Cerebellar cortex (tissue), 1 donor: Measurements from ENCODE around the gene TMC1.

ENCODE experiments used
- DNase-seq: peaks from one replicate; pipeline ENCODE4 v3.0.0-alpha.2; 2015; ENCODE audit warnings: low spot score

The TMC1 gene

GRCh38 chr9:72872718-72873117 is 351.3 kb downstream of the TMC1 start:
- no peak for DNase-seq

DNA sequence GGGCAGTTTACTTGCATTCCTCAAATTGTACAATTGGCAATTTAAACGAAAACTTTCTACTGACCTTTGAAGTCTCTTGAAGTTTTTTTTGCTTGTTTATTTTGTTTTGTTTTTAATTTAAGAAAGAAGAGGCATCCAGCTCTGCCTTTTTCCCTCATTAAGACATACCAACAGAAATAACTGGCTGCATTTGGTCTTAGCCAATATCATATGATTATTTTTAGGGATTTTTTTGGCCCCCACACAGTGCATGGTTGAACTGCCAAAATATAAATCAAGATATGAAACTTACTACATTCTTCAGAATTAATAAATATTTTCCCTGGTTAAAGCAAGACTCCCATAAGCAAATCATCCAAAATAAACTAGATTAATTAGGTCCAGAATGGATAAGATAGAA is 352.0 kb downstream of the TMC1 start:
- no peak for DNase-seq

GRCh38 chr9:72874344-72874743 is 352.9 kb downstream of the TMC1 start:
- no peak for DNase-seq

GRCh38 chr9:72875221-72875620 is 353.8 kb downstream of the TMC1 start:
- no peak for DNase-seq

GRCh38 chr9:72880821-72881220 is 359.4 kb downstream of the TMC1 start:
- DNase-seq = no peak

DNA sequence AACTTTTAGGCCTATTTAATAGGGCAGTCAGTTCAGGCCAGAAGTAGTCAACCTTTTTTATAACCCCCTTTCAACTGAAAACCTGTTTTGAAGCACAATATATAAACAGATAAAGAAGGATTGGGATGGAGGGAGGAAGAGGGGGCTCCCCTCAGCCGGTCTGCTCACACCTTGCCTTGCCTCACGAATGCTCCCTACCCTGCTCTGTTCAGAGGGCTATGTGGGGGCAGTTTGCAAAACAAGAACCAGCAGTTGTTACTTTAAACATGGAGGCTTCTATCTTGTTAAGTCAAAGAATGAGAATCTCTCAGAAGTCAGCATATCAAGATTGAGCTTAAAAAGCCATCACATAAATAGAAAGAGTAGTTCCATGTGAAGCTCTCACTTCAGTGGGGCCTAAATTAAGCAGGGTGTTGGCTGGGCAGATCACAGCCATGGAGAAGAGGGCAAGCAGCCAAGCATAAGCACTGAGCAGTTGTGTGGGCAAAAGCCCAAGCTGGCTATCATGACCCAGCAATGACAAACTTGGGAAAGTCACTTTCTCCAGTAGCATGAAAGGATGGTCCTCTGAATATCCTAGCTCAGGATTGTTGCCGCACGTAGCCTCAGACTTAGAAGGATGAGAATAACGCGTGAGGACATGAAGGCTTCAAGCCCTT is 360.8 kb downstream of the TMC1 start:
- no peak for DNase-seq

DNA sequence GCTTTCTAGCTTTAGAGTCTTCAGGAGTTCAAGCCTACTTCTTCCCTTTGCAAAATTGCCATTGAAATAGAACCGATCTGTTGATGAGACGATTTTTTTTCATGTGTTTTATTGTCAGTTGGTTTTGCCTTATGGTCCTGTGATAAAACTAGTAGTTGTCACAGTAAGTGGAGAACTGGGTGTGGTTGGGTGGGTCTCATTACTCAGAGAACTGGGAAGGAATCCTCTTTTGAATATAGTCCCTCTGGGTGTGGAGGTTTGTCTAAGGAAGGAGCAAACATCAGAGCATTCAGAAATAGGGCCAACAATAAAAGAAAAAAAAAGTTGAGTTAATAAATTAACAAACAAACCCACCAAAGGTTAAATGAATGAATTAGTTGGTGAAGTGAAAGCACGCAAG is 362.5 kb downstream of the TMC1 start:
- DNase-seq = no peak

GRCh38 chr9:72884508-72884907 is 363.1 kb downstream of the TMC1 start:
- no peak for DNase-seq
